Epithelial cell of esophagus (primary cell): ENCODE data around the gene TINAGL1.

Experiments used
- DNase-seq: peaks from one replicate; pipeline ENCODE4 v3.0.0; 2010; ENCODE audit warnings: low read depth
- H3K4me3 ChIP-seq: 2 replicates; pipeline ENCODE4 v1.5.1; 2011; ENCODE audit warnings: mild to moderate bottlenecking, low read length, control low read depth
- CTCF ChIP-seq: IDR thresholded peaks from 2 replicates; pipeline ENCODE4 v1.5.1; 2011; ENCODE audit warnings: low read depth, mild to moderate bottlenecking, low read length, control low read depth, inconsistent platforms; ENCODE audit not compliant: insufficient read depth; ENCODE audit errors: missing control alignments

The TINAGL1 gene

GRCh38 chr1:31591425-31592093, 15.2 kb downstream of the TINAGL1 start:
- DNase-seq, result peak; percentile 86
- TF ChIP-seq CTCF, result no peak

GRCh38 chr1:31592132-31592531, 15.8 kb downstream of the TINAGL1 start:
- no peak overlapping the region for H3K4me3 ChIP-seq
- DNase-seq, result no peak
- no peak for TF ChIP-seq CTCF

More at GRCh38 chr1:31591425-31592093, 15.2 kb downstream of the TINAGL1 start:
- H3K4me3 ChIP-seq, result no peak overlapping the region

- no peak overlapping the region for H3K4me3 ChIP-seq
- no peak for DNase-seq
- no peak for TF ChIP-seq CTCF
Observed at GRCh38 chr1:31593136-31593665, 16.9 kb downstream of the TINAGL1 start.

- peak; percentile 85 for DNase-seq
- TF ChIP-seq CTCF, result peak; percentile 98
- H3K4me3 ChIP-seq, result no peak overlapping the region
Observed at GRCh38 chr1:31593770-31594632, 17.7 kb downstream of the TINAGL1 start.

- DNase-seq, result no peak
- TF ChIP-seq CTCF, result no peak
- no peak overlapping the region for H3K4me3 ChIP-seq
Observed at GRCh38 chr1:31595836-31596736, 19.8 kb downstream of the TINAGL1 start.

GRCh38 chr1:31596737-31597097, 20.4 kb downstream of the TINAGL1 start:
- no peak overlapping the region for H3K4me3 ChIP-seq
- no peak for TF ChIP-seq CTCF
- DNase-seq, result no peak
